K562 (cell line): ENCODE measurements around the gene TBC1D2. TPM values are rescaled to one million over a fixed set of nuclear protein-coding genes. Genes with fewer than 3 reads are reported as not detected.

Experiments
- BCLAF1 ChIP-seq, 2 experiments: fragments of 450-650 bp in 1 of 2; IDR thresholded peaks; 2 replicates each; pipeline ENCODE4 v1.6.1; 2011 to 2017; ENCODE audit warnings: low read depth in 2 of 2, antibody characterized with exemption in 1 of 2, borderline replicate concordance in 1 of 2, low read length in 1 of 2, mild to moderate bottlenecking in 1 of 2, mixed read lengths in 1 of 2; ENCODE audit not compliant: control insufficient read depth in 1 of 2
- C11orf30 ChIP-seq: fragments of 450-650 bp; IDR thresholded peaks from 2 replicates; pipeline ENCODE4 v1.6.1; 2016; ENCODE audit warnings: low read depth, mild to moderate bottlenecking
- CHD2 ChIP-seq: IDR thresholded peaks from 2 replicates; pipeline ENCODE4 v1.6.1; 2011; ENCODE audit warnings: low read depth, low read length
- ELF2 ChIP-seq: fragments of 250-450 bp; sonication (Bioruptor Pico); IDR thresholded peaks from 2 replicates; pipeline ENCODE4 v1.5.0; 2021; ENCODE audit warnings: mild to moderate bottlenecking
- MAFF ChIP-seq: IDR thresholded peaks from 2 replicates; pipeline ENCODE4 v1.6.1; 2012; ENCODE audit warnings: low read length, improper control_type of control experiment
- NCOA2 ChIP-seq, 2 experiments: fragments of 450-650 bp; IDR thresholded peaks; 2 replicates each; pipeline ENCODE4 v1.6.1; 2018; ENCODE audit warnings: mild to moderate bottlenecking in 2 of 2, moderate library complexity in 1 of 2; ENCODE audit not compliant: partially characterized antibody in 2 of 2
- PATZ1 ChIP-seq: fragments of 250-450 bp; sonication (Bioruptor Pico); IDR thresholded peaks from 2 replicates; pipeline ENCODE4 v1.5.0; 2020; ENCODE audit warnings: mild to moderate bottlenecking, borderline replicate concordance
- POLR3A ChIP-seq: IDR thresholded peaks from 2 replicates; pipeline ENCODE4 v1.6.1; 2011; ENCODE audit warnings: borderline replicate concordance, mild to moderate bottlenecking, moderate library complexity; ENCODE audit not compliant: insufficient read length, insufficient read depth; ENCODE audit errors: extremely low read depth
- SNRNP70 ChIP-seq: fragments of 200-400 bp; formaldehyde crosslinking; optimal IDR thresholded peaks from 2 replicates; pipeline ENCODE3; 2017; ENCODE audit warnings: low read depth, low read length
- ZNF124 ChIP-seq: sonication (generic); formaldehyde crosslinking; IDR thresholded peaks from 2 replicates; pipeline ENCODE4 v1.8.1; 2022; ENCODE audit warnings: missing genetic modification reagents
- ZNF253 ChIP-seq: fragments of 250-450 bp; sonication (Bioruptor Pico); conservative IDR thresholded peaks from 2 replicates; pipeline ENCODE4 v1.6.1; 2021; ENCODE audit warnings: mild to moderate bottlenecking
- ZNF445 ChIP-seq: fragments of 250-450 bp; sonication (Bioruptor Pico); IDR thresholded peaks from 2 replicates; pipeline ENCODE4 v1.4.0; 2020; ENCODE audit warnings: low read depth, mild to moderate bottlenecking, moderate library complexity
- ZNF512 ChIP-seq: IDR thresholded peaks from 2 replicates; pipeline ENCODE4 v1.6.1; 2016; ENCODE audit warnings: missing genetic modification characterization, missing compliant biosample characterization
- polyA plus RNA-seq, 8 experiments: library from polyadenylated mRNA; depleted of rRNA in 4 of 8; stranded (reverse) in 5 of 8; unstranded in 3 of 8; fragments of >200 nt; fragmentation: Nextera tagmentation in 2 of 8; fragmentation: Illumina TruSeq in 1 of 8; extraction: Ambion mirVana in 2 of 8; extraction: Trizol in 1 of 8; gene quantifications; 2 replicates each; pipeline versions ENCODE4 v1.2.1 to v1.2.3, GENCODE V29; 2011 to 2014; ENCODE audit warnings: inconsistent platforms in 1 of 8, missing spikeins in 1 of 8
- total RNA-seq, 7 experiments: library from RNA; depleted of rRNA in 6 of 7; stranded (reverse); fragments of >200 nt in 6 of 7; fragmentation: Illumina TruSeq in 2 of 7; extraction: Trizol in 2 of 7; gene quantifications; 2 replicates each; pipeline versions ENCODE4 v1.2.1 to v1.2.3, GENCODE V29; 2011 to 2021; ENCODE audit warnings: low replicate concordance in 1 of 7
- TF ChIP-seq, protein P1 (sequence below): sonication (generic); formaldehyde crosslinking; IDR thresholded peaks from 2 replicates; pipeline ENCODE4 v1.8.0; 2022; ENCODE audit warnings: mild to moderate bottlenecking, missing genetic modification reagents, borderline replicate concordance
- TF ChIP-seq, protein P2 (sequence below): IDR thresholded peaks from 2 replicates; pipeline ENCODE4 v1.6.1; 2011; ENCODE audit warnings: borderline replicate concordance, low read depth, mild to moderate bottlenecking, moderate library complexity, low read length; ENCODE audit not compliant: insufficient read depth, poor library complexity, severe bottlenecking

TBC1D2 gene
- total and polyA plus RNA-seq, 9 of the 15 experiments (the other 6 are each of a cell fraction or from before 2014, with no cell fraction given), result 0.10 to 7.0 (median 2.5) TPM

GRCh38 chr9:98248737-98249474 lies 6.5 kb downstream of the TBC1D2 start (continued):
- TF ChIP-seq, protein P1, sequence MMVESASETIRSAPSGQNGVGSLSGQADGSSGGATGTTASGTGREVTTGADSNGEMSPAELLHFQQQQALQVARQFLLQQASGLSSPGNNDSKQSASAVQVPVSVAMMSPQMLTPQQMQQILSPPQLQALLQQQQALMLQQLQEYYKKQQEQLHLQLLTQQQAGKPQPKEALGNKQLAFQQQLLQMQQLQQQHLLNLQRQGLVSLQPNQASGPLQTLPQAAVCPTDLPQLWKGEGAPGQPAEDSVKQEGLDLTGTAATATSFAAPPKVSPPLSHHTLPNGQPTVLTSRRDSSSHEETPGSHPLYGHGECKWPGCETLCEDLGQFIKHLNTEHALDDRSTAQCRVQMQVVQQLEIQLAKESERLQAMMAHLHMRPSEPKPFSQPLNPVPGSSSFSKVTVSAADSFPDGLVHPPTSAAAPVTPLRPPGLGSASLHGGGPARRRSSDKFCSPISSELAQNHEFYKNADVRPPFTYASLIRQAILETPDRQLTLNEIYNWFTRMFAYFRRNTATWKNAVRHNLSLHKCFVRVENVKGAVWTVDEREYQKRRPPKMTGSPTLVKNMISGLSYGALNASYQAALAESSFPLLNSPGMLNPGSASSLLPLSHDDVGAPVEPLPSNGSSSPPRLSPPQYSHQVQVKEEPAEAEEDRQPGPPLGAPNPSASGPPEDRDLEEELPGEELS (CRISPR knock-in tag), result no peak
- no peak for TF ChIP-seq POLR3A
- no peak for TF ChIP-seq ZNF124 (CRISPR knock-in tag)
- peak; percentile 80 for TF ChIP-seq MAFF
- TF ChIP-seq, protein P2, sequence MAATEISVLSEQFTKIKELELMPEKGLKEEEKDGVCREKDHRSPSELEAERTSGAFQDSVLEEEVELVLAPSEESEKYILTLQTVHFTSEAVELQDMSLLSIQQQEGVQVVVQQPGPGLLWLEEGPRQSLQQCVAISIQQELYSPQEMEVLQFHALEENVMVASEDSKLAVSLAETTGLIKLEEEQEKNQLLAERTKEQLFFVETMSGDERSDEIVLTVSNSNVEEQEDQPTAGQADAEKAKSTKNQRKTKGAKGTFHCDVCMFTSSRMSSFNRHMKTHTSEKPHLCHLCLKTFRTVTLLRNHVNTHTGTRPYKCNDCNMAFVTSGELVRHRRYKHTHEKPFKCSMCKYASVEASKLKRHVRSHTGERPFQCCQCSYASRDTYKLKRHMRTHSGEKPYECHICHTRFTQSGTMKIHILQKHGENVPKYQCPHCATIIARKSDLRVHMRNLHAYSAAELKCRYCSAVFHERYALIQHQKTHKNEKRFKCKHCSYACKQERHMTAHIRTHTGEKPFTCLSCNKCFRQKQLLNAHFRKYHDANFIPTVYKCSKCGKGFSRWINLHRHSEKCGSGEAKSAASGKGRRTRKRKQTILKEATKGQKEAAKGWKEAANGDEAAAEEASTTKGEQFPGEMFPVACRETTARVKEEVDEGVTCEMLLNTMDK, result no peak
- 0 out of 2 replicates have a peak, but pooled peaks have one; percentile 43 for TF ChIP-seq ELF2
- no peak for TF ChIP-seq ZNF445
- no peak for TF ChIP-seq SNRNP70
- no peak for TF ChIP-seq BCLAF1 (IDR thresholded peaks at IDR 0.05; ENCODE audit: borderline replicate concordance in 1 of 2, control insufficient read depth in 1 of 2, low read depth in 2 of 2, low read length in 1 of 2)
- TF ChIP-seq PATZ1, result no peak
- TF ChIP-seq ZNF512 (tag), result no peak
- TF ChIP-seq NCOA2 (IDR thresholded peaks at IDR 0.05; ENCODE audit: partially characterized antibody in 2 of 2), result no peak
- TF ChIP-seq C11orf30, result peak; percentile 91
- TF ChIP-seq ZNF253 (CRISPR knock-in tag), result no peak
- no peak for TF ChIP-seq CHD2
